Endometrial microvascular endothelial cells (primary cell): Measurements from ENCODE around the gene ZNF277. TPM values are rescaled to one million over a fixed set of nuclear protein-coding genes. Genes with fewer than 3 reads are reported as not detected.

Source experiments
- in situ Hi-C: cut with HindIII; loops from 2 replicates; pipeline ENCODE4 v1.10.0; 2017; ENCODE audit warnings: low sequenced_read_pairs, low pct_unique_long_range_greater_than_20kb; ENCODE audit errors: inconsistent ontology term
- total RNA-seq: library from RNA; depleted of rRNA; stranded (reverse); fragments of >200 nt; gene quantifications from one replicate; pipeline ENCODE4 v1.2.3, GENCODE V29; 2015; ENCODE audit errors: inconsistent ontology term

Gene ZNF277
- total RNA-seq, 1 donor from 2014 or later = 15.4 TPM

DNA sequence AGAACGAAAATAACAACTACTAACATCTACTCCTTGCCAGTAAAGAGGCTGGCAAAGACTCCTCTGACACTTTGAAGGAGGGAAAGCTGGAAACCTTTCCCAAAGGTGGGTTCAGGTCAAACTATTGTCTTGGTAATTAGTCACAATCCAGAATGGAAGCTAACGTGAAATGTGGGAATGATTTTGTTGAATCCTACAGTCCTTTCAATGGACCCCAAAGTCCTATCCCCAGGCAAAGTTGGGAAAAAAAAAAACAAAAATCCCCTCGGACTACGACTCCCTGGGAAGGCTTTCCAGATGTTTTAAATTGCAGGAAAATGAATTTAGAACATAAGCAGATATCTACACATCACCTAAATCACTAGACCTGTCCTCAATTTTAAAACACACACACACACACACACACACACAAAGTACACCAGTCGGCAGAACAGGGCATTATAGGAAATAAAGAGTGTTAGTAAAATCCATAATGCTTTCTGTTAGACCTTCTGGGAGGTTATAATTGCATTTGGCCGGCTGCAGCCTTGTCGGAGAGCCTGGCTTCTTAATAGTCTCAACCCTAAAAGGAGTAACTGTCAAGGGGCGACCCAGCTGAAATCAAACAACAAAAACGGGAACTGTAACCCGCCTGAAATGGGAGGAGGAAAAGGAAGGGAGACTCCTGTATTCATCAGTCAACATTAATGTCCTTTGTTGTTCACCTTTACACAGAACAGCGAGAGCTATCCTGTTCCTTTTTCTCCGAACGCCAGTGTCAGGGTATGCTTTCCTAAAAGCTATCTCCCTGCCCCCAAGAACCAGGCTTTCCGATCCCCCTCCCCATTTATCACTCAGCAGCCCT lies 1.8 kb upstream of the ZNF277 start:
- in situ Hi-C loops = no loop called here

DNA sequence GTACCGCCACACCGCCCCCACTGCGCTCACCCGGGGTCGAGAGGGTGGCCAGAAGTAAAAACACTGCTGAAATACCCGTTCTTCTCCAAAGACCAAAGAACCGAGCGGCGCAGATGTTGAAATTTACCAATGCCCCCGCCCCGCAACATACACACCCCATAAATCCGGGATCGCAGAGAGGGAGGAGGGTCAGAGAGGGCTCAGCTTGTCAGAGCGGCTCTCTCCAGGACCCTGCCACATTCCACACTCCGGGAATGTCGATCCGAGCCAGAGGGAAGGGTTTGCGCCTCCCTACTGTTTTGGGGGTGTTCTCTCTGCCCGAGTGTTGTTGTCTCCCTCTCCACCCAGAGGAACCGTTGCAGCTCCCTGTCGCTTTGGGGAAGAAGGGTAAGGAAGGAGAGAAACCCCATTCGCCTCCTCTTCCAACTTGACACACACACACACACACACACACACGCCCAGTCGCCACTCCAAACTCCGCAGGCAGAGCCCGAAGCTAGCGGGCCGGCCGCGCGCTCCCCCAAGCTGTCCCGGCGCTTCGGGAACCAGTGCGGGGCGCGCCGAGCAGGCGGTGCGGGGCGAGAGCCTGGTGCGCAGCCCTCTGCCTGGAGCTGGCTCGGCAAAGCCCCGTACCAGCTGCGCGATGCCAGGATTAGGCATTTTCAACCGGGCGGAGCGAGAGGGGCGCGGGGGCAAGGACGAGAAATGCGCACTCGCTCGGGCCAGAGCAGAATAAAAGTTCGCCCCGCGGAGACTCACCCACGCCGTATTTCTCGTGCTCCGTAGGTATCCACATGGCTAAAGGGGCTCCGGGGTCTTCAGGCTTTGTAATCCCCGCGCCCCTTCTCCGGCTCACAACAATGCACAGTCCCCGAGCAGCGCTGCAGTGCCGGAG lies 905 bp upstream of the ZNF277 start:
- in situ Hi-C loops = no loop called here

DNA sequence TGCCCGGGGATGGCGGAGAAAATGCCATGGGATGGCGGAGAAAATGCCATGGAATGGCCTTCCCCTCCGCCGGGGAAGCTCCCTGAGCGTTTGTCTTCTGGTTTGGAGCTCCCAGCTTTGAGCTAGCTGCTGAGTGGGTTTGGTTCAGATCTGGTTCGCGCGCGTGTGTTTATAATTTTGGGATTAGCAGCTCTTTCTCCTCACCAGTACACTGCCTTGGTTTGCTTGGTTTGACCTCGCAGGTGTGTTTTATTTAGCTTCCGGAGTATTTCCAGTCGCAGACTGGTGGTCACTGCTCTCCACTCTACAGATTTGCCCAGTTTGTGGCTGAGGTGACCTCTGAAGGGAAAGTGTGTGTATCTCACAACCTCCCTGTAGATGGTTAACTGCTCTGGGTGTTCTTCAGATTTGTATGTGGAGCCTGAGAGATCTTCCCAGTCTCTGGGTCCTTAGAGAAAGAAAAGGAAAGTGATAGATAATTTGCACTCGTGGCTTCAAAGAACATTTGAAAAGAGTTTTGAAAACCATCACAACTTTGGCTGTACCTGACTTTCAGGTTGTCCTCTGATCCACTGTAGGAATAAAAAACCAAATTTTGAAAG lies 597 bp downstream of the ZNF277 start:
- in situ Hi-C loops = no loop called here

DNA sequence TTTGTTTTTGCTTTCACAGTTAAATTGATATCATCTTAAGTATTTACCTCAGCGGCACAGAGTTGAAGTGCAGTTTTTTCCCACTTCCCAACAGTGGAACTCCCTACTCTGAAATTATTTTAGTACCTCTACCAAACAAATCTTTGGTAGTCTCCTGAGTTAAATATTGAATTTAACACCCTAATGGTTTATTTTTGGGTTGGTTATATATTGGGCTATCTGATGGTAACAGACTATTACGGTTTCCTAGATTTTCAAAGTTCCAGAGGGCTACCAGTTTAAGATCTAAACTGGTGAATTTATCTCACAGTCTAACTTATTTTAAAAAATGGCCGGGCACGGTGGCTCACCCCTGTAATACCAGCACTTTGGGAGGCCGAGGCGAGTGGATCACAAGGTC lies 1.3 kb downstream of the ZNF277 start:
- in situ Hi-C loops = no loop called here

DNA sequence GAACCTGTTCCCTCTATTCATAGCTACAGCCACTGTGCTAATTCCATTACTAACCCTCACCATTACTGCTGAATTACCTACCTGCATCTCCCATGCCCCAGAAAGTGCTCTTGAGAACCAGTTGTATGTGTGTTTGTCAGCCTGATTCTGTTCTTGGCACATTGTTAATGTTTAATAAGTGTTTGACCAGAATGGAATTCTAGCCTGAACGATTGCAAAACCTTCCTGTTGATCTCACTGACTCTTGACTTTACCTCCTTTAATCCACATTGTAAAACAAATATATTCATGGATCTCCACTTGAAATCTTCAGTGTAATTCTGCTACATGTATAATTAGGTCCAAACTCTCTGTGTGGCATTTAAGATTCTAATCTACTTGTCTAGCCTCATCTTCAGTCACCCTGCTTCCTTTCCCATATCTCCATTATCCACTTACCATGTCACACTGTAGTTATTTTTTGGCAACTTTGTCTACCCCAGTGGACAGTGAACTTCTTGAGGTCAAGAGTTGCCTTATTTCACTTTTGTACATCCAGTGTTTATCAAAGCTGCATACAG lies 4.9 kb downstream of the ZNF277 start:
- in situ Hi-C loops = no loop called here

DNA sequence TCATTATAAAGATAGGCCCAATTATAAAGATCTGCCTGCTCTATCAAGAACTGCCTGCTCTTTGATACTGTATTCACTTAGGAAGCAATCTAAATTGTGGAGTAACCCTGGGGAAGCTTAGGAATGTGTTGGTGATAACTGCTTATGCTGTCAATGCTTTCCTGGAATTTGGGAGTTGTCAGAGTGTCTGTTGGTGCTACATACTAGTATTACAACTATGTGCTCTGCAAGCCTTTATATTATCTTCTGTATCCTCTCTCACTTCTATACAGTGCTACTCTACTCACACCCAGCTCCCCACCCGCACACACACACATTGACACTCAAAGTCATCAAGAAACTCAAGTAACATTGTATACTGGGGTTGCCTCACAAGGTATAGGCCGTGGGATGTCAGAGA lies 6.1 kb downstream of the ZNF277 start:
- in situ Hi-C loops = no loop called here

DNA sequence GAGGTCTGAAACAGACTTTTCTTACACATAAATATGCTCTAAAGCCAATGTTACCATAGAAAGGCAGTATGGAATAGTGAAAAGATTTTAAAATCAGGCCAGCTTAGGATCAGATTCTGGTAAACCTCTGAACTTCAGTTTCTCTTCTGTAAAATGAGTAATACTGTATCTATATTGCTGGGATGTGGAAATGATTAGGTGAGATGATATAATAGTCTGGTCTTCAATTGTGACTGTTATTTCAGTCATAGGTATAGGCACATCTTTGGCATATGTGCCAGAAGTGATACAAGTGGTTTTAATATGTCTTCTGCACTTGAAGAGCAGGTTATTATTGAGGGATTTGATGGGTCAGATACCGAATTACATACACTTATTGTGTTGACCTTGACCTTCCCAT lies 7.2 kb downstream of the ZNF277 start:
- in situ Hi-C loops = no loop called here

DNA sequence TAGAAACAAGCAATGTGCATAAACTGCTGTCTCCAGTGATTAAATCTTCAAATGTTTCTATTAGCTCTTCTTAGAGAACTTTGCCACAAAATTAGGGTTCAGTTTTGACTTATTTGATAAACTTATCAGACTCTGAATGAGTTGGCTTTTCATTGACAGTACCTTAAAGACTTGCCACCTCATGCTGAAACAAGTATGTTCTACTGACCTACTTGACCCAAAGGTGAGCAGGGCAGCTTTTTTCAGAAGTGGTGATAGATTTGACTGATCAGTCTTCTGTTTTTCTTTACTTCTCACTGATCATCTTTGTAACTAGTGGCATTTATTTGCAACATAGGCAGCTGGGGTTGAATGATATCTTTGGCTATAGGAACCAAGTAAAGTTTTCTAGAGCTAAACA lies 7.8 kb downstream of the ZNF277 start:
- in situ Hi-C loops = no loop called here

DNA sequence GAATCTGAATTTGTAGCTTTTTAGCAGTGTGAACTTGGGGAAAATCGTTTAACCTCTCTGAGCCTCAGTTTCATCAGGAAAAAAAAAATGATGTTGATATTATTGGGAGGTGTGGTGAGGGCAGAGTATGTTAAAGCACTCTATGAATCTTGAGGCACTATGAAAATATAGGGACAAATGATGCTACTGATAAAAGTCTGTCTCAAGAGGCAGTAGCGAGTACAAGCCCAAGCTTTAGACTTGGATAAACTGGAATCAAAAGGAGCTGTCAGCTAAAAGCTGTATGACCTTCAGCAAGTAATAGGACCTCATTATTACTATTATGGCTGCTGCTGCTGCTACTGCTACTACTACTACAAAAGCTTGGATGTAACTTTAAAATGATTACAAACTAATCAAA lies 8.4 kb downstream of the ZNF277 start:
- in situ Hi-C loops = no loop called here

DNA sequence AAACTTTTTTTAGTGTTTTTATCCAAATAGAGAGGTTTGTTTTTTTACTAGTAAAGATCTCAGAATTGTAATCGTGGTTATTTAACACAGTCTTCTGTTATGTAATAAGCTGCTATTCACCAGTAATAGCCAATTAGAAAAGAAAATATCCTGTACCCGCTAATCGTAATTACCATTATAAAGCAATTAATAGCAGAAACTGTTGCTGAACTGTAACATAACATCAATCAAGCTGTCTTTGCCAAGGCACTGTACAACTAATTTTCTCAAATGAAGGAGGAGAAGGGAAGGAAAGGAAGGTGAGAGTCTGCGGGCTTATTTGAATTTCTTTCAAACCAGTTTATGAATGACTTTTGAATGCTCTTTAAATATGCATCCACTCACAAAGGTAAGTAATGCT lies 9.3 kb downstream of the ZNF277 start:
- in situ Hi-C loops = no loop called here

DNA sequence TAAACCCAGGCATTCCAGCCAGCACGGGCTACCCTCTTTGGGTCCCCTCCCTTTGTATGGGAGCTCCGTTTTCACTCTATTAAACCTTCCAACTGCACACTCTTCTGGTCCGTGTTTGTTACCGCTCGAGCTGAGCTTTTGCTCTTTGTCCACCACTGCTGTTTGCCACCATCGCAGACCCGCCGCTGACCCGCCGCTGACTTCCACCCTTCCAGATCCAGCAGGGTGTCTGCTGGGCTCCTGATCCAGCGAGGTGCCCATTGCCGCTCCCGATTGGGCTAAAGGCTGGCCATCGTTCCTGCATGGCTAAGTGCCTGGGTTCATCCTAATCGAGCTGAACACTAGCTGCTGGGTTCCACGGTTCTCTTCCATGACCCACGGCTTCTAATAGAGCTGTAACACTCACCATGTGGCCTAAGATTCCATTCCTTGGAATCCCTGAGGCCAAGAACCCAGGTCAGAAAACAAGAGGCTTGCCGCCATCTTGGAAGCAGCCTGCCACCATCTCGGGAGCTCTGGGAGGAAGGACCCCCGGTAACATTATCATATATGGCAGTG lies 14.5 kb downstream of the ZNF277 start:
- in situ Hi-C loops = no loop called here

DNA sequence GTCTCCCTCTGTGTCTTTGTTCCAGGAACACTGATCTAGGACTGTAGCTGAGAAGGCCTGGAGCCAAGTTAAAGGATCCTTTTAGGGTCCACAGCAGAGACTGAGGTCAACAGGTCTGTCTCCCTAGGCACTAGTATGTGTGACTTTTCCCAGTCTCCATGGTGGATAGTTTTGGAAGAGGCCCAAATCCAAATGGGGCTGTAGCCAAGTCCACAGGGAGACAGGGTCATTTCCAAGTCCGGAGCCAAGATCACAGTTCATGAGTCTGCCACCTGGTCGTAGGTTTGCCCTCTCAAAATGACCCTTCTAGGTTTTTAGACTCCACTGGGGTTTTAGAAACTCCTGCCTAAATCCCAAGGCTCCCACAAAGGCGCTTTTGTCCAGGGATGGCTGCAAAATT lies 16.8 kb downstream of the ZNF277 start:
- in situ Hi-C loops = no loop called here

DNA sequence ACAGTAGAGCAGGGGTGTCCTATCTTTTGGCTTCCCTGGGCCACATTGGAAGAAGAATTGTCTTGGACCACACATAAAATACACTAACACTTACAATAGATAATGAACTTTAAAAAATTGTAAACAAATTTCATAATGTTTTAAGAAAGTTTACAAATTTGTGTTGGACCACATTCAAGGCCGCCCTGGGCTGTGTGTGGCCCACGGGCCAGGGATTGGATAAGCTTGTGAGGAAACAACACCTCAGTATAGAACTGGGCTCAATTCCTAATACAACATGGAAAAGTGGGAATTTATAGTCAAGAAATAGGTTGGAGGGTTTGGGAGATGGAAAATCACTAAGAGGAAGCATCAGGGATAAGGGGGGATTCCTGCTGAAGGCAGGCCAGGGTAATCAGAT lies 17.7 kb downstream of the ZNF277 start:
- in situ Hi-C loops = no loop called here

DNA sequence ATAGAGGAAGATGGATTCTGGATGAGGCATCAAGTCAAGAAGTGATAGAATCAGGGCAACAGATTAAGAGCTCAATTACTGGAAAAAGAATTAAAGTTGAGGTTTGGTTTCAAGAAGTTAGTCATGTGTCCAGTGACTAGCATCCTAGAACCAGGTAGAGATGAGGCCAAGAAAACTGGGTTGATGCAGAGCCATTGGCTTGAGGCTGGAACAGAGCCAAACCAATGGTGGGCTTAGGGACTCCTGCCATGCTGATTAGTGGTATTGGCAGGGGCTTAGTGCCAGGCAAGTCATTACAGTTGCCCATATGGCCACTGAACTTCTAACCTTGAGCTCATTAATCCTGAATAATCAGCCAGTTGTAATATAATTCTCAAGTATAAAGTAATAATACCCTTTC lies 18.5 kb downstream of the ZNF277 start:
- in situ Hi-C loops = no loop called here

DNA sequence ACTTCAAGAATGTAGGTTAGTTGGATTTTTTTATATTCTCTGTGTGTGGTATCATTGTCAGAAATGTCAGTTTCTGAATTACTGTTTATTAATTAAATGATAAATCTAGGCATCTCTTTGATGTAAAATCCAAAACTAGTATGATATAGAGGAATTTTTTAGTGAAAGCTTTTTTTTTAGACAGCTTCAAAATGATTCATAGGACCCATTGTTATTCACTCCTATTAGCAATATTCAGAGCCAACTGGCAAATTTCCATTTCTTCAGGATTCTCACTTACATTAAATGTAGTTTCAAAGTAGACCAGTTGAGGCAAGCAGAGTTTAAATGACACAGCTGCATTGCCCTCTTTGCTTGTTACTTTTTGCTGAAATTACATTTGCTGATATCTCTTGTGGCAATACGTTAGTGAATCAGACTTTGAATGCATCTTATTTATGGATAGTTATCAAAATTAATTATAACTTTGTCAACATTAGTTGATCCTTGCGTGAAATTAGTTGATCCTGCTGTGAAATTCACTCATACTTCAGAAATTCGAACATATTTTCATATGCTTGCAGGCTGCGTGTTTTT lies 20.3 kb downstream of the ZNF277 start:
- in situ Hi-C loops = no loop called here

DNA sequence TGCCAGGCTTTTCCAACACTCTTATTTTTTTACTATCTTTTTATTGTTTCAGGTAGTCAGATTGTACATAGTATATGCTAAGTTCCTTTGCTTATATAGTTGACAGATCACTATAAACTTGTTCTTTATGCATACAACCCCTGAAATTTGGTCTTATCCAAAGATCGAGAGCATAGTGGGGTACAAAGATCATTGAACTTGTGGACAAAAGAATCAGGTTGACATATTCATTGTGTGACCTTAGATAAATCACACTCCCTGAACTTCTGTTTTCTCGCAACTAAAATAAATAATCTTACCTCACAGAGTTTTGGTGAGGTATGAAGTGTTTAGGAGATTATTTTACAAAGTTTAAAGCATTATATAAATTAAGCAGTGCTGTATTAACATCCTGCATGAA lies 22.1 kb downstream of the ZNF277 start:
- in situ Hi-C loops = no loop called here

DNA sequence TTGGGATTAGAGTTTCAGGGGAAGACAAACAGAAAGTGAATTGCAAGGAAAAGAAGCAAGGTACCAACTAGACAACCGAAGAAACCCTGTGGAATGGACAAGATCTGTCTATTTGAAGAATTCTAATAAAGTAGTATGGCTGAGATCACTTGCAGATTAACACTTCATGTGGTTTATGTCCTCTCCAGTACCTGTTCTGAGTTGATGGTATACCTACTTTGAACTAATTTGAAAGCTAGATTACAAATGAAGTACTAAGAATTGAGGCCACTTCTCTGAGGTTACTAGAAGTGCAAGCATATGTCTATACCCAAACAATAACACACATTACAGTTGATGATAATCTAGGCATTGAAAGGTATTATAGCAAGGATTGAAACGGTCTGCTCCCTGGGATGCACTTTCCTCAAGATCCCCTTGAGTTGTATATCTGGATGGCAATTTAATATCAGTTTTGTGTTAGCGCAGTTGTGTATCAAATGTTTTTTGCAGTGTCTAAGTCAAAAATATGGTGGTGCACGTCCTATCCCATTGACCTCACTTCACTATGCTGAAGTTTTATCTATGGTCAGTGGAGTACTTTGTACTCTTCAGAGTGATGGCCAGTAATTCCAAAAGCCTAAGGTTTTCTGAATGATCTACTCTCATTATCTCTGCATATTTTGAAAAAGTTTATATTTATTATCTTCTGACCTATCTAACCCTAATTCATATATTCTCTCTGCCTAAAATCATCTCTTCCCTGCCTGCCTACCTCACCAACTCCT lies 25.9 kb downstream of the ZNF277 start:
- in situ Hi-C loops = no loop called here

DNA sequence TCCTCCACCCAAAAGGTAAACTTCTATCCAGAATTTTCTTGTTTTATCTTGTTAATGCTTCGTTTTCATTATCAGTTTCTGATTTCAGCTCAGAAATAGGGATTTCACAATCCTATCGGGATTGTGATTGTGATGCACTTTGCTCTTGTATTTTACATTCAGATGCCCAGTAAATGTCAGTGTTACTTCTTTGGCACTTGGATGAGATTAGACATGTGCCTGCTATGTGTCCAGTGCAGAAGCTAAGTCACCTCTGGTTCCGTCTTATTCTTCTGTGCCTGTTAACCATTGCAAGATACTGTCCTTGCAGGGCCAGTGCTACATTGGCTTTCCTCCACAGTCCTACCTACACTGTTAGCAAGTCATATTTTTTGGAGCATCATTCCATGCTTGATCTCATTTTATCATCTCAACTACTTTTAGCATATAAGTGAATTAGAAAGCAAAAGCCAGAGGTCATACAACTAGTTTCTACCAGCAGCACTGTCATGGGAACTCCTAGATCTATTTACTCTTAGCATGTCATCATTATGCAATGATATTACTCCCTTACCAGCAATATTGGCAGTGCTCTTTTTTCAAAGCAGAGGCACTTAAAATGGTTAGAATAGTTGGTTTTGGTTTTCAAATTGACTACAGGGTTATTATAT lies 26.7 kb downstream of the ZNF277 start:
- in situ Hi-C loops = no loop called here
